DOHH2 (cell line): ENCODE measurements around the gene C1orf53.

ENCODE experiments used
- EZH2phosphoT487 ChIP-seq: fragments of 200-600 bp; sonication (generic); IDR thresholded peaks from 2 replicates; pipeline ENCODE4 v1.6.1; 2017; ENCODE audit warnings: borderline replicate concordance, mild to moderate bottlenecking, antibody characterized with exemption, low read length, moderate library complexity, mixed read lengths
- TF ChIP-seq, protein P1 (sequence below): fragments of 200-600 bp; sonication (generic); IDR thresholded peaks from one replicate; pipeline ENCODE4 v1.5.1; 2014; ENCODE audit warnings: antibody characterized with exemption, mild to moderate bottlenecking, low read depth, low read length; ENCODE audit not compliant: poor library complexity, severe bottlenecking

GRCh38 chr1:197915260-197915861, 12.9 kb downstream of the C1orf53 start:
- TF ChIP-seq, protein P1, sequence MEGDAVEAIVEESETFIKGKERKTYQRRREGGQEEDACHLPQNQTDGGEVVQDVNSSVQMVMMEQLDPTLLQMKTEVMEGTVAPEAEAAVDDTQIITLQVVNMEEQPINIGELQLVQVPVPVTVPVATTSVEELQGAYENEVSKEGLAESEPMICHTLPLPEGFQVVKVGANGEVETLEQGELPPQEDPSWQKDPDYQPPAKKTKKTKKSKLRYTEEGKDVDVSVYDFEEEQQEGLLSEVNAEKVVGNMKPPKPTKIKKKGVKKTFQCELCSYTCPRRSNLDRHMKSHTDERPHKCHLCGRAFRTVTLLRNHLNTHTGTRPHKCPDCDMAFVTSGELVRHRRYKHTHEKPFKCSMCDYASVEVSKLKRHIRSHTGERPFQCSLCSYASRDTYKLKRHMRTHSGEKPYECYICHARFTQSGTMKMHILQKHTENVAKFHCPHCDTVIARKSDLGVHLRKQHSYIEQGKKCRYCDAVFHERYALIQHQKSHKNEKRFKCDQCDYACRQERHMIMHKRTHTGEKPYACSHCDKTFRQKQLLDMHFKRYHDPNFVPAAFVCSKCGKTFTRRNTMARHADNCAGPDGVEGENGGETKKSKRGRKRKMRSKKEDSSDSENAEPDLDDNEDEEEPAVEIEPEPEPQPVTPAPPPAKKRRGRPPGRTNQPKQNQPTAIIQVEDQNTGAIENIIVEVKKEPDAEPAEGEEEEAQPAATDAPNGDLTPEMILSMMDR = no peak
- no peak for TF ChIP-seq EZH2phosphoT487
